Skeletal muscle tissue (tissue), 4 donors: ENCODE data around the gene TRIM58. TPM values are rescaled to one million over a fixed set of nuclear protein-coding genes. Genes with fewer than 3 reads are reported as not detected.

Experiments
- H3K27ac ChIP-seq: one replicate; pipeline ENCODE4 v1.7.0; 2013; ENCODE audit warnings: mild to moderate bottlenecking, low read depth, low read length, inconsistent platforms
- H3K27me3 ChIP-seq, 3 donors: one replicate each; pipeline ENCODE4 v1.7.0; 2013; ENCODE audit warnings: low read length in 3 of 3; ENCODE audit not compliant: control insufficient read depth in 3 of 3, insufficient read depth in 3 of 3
- H3K36me3 ChIP-seq, 3 donors: one replicate each; pipeline ENCODE4 v1.7.0; 2013; ENCODE audit warnings: low read length in 3 of 3; ENCODE audit not compliant: control insufficient read depth in 3 of 3, insufficient read depth in 3 of 3
- H3K4me1 ChIP-seq, 3 donors: one replicate each; pipeline ENCODE4 v1.7.0; 2013; ENCODE audit warnings: low read length in 3 of 3, mild to moderate bottlenecking in 3 of 3; ENCODE audit not compliant: control insufficient read depth in 3 of 3, insufficient read depth in 3 of 3
- H3K4me3 ChIP-seq, 3 donors: one replicate each; pipeline ENCODE4 v1.7.0; 2013; ENCODE audit warnings: low read length in 3 of 3
- H3K9ac ChIP-seq, 3 donors: one replicate each; pipeline ENCODE4 v1.7.0; 2013; ENCODE audit warnings: low read length in 3 of 3, mild to moderate bottlenecking in 3 of 3, moderate library complexity in 2 of 3, low read depth in 1 of 3
- H3K9me3 ChIP-seq, 3 donors: one replicate each; pipeline ENCODE4 v1.7.0; 2013; ENCODE audit warnings: low read length in 3 of 3; ENCODE audit not compliant: control insufficient read depth in 3 of 3
- total RNA-seq: library from RNA; depleted of rRNA; stranded (reverse); fragments of >200 nt; gene quantifications from one replicate; pipeline ENCODE4 v1.2.3, GENCODE V29; 2014
- donor health status: Osteomylitis.

The TRIM58 gene
- total RNA-seq, 1 donor from 2014 or later: 5.2 TPM

DNA sequence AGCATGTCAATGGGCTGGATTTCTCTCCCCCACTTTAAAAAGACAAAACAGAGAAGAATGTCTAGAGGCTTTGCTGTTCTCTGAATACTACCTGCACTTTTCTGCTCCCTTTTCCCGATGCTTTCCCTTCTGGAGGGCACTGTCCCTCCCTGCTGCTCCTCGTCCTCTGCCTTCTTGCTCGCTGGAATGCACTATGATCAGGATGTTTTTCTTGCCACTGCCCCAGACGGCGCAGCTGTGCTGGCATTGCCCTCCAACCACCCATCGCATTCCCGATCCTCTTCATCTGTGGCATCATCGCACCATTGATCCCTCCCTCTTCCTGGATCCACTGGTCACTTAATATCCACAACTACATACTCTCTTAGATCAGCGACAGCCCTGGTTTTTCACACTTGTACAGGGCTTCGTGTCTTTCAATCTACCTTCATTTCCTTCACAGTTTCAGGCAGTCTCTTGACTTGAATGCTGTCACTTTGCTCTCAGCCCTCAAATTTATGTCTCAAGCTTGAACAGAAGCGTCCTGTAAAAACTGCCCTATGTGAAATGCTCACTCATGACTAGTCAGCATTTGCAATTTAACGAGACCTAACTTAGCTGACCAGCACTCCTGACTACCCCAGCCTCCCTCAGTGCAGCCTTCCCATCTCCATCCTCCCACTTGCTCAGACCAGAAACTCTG lies 11.8 kb upstream of the TRIM58 start:
- H3K4me1 ChIP-seq: no peaks in the 10 kb centered on the region
- no peak overlapping the region for H3K9ac ChIP-seq
- no peak overlapping the region for H3K27ac ChIP-seq
- H3K9me3 ChIP-seq: peaks cover 0 to 2% (median 0%) of the 10 kb centered on the region in 3 donors
- no peaks in the 10 kb centered on the region for H3K36me3 ChIP-seq
- no peaks in the 10 kb centered on the region for H3K27me3 ChIP-seq
- no peak overlapping the region for H3K4me3 ChIP-seq

DNA sequence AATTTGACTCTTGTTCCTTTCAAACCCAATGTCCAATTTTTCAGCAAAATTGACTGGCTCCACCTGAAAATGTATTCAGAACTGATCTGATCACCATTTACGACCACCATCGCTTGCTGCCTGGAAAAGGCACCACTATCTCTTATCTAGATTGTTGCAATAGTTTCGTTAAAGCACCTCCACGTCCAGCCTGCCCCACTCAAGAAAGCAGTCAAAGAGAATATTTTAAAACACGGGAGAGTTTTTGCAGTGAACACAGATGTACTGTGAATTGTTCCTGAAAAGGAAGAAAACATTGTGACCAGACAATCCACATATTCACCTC lies 11.3 kb upstream of the TRIM58 start:
- H3K9ac ChIP-seq: no peak overlapping the region
- no peak overlapping the region for H3K4me3 ChIP-seq
- no peak overlapping the region for H3K27ac ChIP-seq
- no peaks in the 10 kb centered on the region for H3K27me3 ChIP-seq
- H3K4me1 ChIP-seq: no peaks in the 10 kb centered on the region
- no peaks in the 10 kb centered on the region for H3K36me3 ChIP-seq
- H3K9me3 ChIP-seq: peaks cover 0 to 2% (median 0%) of the 10 kb centered on the region in 3 donors

DNA sequence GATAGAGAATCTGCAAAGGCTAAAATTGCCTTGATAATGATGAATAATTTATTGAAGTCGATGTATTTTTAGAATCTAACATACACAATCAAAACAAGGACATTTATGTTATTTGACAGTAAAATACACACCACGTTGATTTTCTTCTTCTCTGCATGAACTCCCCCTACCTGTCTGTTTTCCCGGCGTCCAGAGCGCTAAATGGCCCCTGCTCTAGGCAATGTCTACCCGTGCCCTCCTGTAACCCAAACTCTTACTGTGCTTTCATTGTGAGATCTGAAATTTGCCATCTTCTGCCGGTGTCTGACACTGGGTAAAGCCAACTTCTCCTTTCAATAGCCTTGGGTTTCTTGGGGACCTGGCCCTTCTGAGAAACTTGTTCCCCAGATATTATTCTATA lies 8.6 kb upstream of the TRIM58 start:
- no peaks in the 10 kb centered on the region for H3K4me1 ChIP-seq
- no peak overlapping the region for H3K9ac ChIP-seq
- no peak overlapping the region for H3K4me3 ChIP-seq
- H3K9me3 ChIP-seq: no peaks in the 10 kb centered on the region
- H3K36me3 ChIP-seq: no peaks in the 10 kb centered on the region
- H3K27ac ChIP-seq: no peak overlapping the region
- no peaks in the 10 kb centered on the region for H3K27me3 ChIP-seq

DNA sequence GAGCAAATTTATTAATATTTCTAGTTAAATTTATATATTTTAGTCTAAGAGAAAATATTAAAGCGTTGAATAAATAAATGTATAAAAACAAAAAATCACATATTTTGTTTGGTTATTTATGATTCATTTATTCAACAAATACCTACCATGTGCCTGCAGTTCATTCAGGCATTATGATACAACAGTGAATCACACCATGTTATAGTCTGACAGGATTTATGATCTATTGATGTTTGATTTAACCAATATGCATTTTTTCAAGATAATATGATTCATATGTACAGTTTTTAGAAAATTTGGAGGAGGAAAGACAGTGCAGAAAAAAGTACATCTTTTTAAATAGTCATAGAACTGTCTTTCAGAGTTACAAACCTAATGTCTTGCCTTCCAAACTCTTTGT lies 7.4 kb upstream of the TRIM58 start:
- Histone ChIP-seq H3K4me3 (no peak overlapping the region), H3K36me3 (no peaks in the 10 kb centered on the region), H3K27ac (no peak overlapping the region), H3K9ac (no peak overlapping the region), H3K4me1 (no peaks in the 10 kb centered on the region), H3K9me3 (no peaks in the 10 kb centered on the region), H3K27me3 (no peaks in the 10 kb centered on the region)

DNA sequence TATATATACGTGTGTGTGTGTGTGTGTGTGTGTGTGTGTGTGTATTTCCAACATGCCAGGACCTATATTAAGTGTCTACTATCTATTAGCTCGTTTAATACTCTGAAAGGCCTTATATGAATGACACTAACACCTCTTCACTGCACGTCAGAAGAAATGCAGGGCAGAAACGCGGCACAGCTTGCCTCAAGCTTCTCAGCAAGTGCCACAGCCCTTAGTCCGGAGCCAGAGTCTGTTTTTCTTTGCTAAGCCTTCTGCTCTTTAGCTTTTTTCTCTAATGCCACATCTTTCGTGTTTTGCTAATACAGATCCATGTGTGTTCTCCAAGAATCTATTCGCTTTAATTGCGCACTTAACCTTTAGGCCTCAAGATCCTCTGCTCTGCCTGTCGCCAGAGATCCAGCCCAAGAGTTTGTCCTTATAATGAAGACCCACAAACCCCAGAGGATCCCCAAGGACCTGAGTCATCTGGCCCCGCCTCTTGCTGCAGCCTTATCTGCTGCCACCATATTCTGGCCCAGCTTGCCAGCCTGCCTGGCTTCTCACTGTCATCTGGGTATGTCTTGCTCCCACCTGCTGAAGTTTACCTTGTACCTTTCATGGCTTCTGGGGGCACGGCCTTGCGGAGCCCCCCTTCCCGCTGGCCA lies 2.0 kb upstream of the TRIM58 start:
- peaks cover 6 to 14% (median 10%) of the 10 kb centered on the region in 3 donors for H3K27me3 ChIP-seq
- H3K36me3 ChIP-seq: no peaks in the 10 kb centered on the region
- H3K4me3 ChIP-seq: no peak overlapping the region
- no peaks in the 10 kb centered on the region for H3K9me3 ChIP-seq
- H3K27ac ChIP-seq: no peak overlapping the region
- H3K4me1 ChIP-seq: no peaks in the 10 kb centered on the region
- H3K9ac ChIP-seq: no peak overlapping the region

DNA sequence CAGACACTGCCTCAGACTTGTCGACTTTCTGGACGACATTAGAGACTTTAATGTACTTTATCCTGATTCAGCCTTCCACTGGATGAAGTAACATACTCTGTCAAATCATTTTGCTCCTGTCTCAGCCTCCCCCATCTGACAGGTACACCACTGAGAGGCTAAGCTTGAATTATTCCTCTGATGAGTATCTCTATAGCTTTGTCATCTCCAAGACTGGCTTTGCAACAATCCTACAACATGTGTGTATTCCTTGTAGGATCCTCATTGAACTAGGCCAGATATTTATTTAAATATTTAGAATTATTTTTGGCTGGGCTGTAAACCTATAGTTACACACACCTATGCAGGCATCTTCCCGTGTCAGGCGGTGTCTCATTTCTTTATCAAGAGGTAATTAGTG lies 1.1 kb upstream of the TRIM58 start:
- H3K4me1 ChIP-seq: no peaks in the 10 kb centered on the region

DNA sequence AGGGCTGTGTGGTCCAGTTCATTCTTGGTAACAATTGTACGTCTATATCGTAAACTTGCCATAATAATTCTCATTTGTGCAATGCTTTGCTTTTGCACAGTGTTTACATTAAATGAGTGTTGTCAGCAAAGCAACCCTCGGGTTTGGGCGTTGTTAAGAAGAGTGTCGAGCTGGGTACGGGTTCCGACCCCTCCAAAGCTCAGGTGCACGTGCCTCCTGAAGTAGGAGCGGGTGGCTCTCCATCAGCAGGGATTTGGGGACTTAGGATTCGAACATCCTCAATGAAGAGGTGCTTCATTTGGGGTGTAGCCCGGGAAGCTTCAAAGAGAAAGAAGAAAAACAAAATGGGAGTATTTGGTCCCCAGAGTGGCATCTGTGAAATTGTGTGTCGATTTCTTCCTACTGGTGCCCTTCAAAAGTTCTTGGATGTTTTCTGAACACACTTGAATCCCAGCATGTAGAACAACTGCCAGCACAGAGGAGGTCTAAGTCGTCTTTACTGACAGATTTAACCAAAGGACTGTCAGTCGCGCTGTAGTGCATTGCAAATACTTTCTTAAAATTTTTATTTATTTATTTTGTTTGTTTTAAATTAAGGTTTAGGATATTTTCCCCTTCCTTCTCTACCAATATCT lies 1.1 kb downstream of the TRIM58 start:
- Histone ChIP-seq H3K9me3 (no peaks in the 10 kb centered on the region), H3K4me3 (no peak overlapping the region), H3K27ac (no peak overlapping the region), H3K27me3 (peaks cover 6 to 14% (median 10%) of the 10 kb centered on the region in 3 donors), H3K9ac (no peak overlapping the region), H3K4me1 (no peaks in the 10 kb centered on the region), H3K36me3 (no peaks in the 10 kb centered on the region)

More for the DNA sequence above, 1.1 kb upstream of the TRIM58 start:
- no peak overlapping the region for H3K27ac ChIP-seq
- no peak overlapping the region for H3K9ac ChIP-seq
- no peak overlapping the region for H3K4me3 ChIP-seq
- H3K9me3 ChIP-seq: no peaks in the 10 kb centered on the region
- no peaks in the 10 kb centered on the region for H3K36me3 ChIP-seq
- H3K27me3 ChIP-seq: peaks cover 6 to 14% (median 10%) of the 10 kb centered on the region in 3 donors

DNA sequence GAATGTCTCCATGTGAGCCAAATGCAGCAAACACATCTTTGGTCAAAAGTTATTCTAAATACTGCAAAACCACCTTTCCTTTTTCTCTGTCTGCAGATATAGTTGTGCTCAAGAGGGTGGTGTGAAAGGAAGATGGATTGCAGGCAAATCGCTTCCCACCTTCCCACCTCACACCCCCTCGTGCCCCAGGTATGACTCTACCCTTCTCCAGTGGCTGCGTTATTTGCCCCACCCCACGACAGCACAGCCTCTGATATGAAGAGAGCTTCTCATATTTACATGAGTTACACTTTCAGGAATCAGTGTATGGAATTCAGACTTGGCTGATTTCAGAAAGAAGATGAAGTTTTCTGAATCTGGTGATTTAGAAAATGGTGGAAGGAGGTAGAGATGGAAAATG lies 5.8 kb downstream of the TRIM58 start:
- Histone ChIP-seq H3K4me3 (no peak overlapping the region), H3K9ac (no peak overlapping the region), H3K27ac (no peak overlapping the region), H3K9me3 (no peaks in the 10 kb centered on the region), H3K27me3 (peaks cover 4 to 6% (median 5%) of the 10 kb centered on the region in 3 donors), H3K4me1 (no peaks in the 10 kb centered on the region), H3K36me3 (no peaks in the 10 kb centered on the region)

DNA sequence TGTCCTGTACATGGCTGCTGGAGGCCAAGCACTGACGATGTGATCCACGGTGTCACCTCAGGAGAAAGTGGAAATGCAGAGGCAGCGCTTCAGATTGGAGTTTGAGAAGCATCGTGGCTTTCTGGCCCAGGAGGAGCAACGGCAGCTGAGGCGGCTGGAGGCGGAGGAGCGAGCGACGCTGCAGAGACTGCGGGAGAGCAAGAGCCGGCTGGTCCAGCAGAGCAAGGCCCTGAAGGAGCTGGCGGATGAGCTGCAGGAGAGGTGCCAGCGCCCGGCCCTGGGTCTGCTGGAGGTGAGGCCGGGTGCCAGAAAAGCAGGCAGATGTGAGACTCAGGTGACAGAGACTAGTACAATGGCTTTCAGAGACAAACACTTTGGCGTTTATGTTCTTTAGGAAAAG lies 7.7 kb downstream of the TRIM58 start:
- H3K4me3 ChIP-seq: no peak overlapping the region
- H3K9ac ChIP-seq: no peak overlapping the region
- H3K27ac ChIP-seq: no peak overlapping the region
- H3K36me3 ChIP-seq: no peaks in the 10 kb centered on the region
- no peaks in the 10 kb centered on the region for H3K9me3 ChIP-seq
- H3K27me3 ChIP-seq: no peaks in the 10 kb centered on the region
- H3K4me1 ChIP-seq: no peaks in the 10 kb centered on the region

DNA sequence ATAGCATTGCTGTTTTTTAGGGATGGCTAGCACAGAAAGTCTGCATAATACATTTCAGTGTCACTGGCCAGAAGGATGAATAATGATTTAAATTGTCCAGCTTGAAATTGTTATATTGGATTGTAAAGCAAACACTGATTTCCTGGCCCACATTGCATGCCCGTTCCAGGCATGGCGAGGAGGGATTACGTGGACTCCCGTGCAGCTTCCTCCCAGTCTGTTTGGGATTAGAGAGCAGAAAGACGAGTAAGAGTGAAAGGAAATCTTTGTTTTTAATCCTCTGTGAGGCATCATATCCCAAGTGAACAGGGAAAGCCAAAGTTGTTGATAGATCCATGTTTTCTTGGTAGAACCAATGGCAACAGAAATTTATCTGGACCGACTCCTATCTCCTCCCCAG lies 8.4 kb downstream of the TRIM58 start:
- H3K27me3 ChIP-seq: no peaks in the 10 kb centered on the region
- no peaks in the 10 kb centered on the region for H3K4me1 ChIP-seq
- H3K36me3 ChIP-seq: no peaks in the 10 kb centered on the region

More for the DNA sequence above, 8.4 kb downstream of the TRIM58 start:
- Histone ChIP-seq H3K9ac (no peak overlapping the region), H3K4me3 (no peak overlapping the region), H3K27ac (no peak overlapping the region), H3K9me3 (no peaks in the 10 kb centered on the region)
